BLaER1 treated with 17β-estradiol and CSF1 and Interleukin-3, amounts not matched to agents 10 nM and 100 nM (cell line): ENCODE results near the gene CCDC12.

ENCODE experiments used
- H3K27ac ChIP-seq, 11 experiments: shearing (Covaris generic); formaldehyde crosslinking; 2 replicates each; pipeline ENCODE4 v1.8.1; 2022
- H3K27me3 ChIP-seq, 11 experiments: shearing (Covaris generic); formaldehyde crosslinking; 2 replicates each; pipeline ENCODE4 v1.8.1; 2022
- H3K36me3 ChIP-seq, 11 experiments: shearing (Covaris generic); formaldehyde crosslinking; 2 replicates each; pipeline ENCODE4 v1.8.1; 2022
- H3K4me1 ChIP-seq, 10 experiments: shearing (Covaris generic); formaldehyde crosslinking; 2 replicates each; pipeline ENCODE4 v1.8.1; 2022
- H3K4me2 ChIP-seq, 11 experiments: shearing (Covaris generic); formaldehyde crosslinking; 2 replicates each; pipeline ENCODE4 v1.8.1; 2022
- H3K4me3 ChIP-seq, 10 experiments: shearing (Covaris generic); formaldehyde crosslinking; 2 replicates each; pipeline ENCODE4 v1.8.1; 2022
- H3K9ac ChIP-seq, 11 experiments: shearing (Covaris generic); formaldehyde crosslinking; 2 replicates each; pipeline ENCODE4 v1.8.1; 2022
- H3K9me3 ChIP-seq, 11 experiments: shearing (Covaris generic); formaldehyde crosslinking; replicated peaks in 1 of 11; 2 replicates each; pipeline ENCODE4 v1.8.1; 2022
- H4K20me1 ChIP-seq, 11 experiments: shearing (Covaris generic); formaldehyde crosslinking; 2 replicates each; pipeline ENCODE4 v1.8.1; 2022
- Cebpa-rat ChIP-seq, 11 experiments: shearing (Covaris generic); IDR thresholded peaks; 2 replicates each; pipeline ENCODE4 v1.8.1; 2022

The CCDC12 gene

GRCh38 chr3:46990573-46991374, 14.2 kb upstream of the CCDC12 start:
- TF ChIP-seq Cebpa-rat (IDR thresholded peaks at IDR 0.05) = no peak
- H3K36me3 ChIP-seq = peaks cover 24 to 65% (median 50%) of the 10 kb centered on the region in 11 experiments

DNA sequence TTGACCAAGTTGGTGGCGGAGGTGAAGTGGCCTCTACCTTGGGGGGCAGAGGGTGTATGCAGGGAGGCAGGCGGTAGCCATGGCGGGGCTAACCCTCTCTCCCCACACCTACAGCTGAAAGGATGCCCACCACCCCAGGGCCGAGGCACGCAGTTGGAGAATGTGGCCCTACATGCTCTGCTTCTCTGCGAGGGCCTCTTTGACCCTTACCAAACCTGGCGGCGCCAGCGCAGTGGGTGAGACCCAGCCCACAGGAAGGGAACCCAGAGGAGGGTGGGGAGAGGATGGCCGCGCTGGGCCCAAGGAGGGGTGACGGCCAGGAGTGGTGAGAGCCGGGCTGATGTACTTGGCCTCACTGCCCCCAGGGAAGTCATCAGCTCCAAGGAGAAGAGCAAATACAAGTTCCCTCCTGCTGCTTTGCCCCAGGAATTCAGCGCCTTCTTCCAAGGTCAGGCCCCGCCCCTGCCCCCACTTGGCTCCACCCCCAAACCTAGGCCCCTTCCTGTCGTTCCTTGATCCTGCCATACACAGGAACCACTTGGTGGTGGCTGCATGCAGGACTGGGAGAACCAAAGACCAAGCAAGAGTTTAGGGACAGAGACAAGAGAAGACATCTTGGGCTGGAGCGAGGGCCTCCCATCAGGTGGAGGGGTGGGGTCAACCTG, 12.7 kb upstream of the CCDC12 start:
- Histone ChIP-seq H3K36me3 (peaks cover 17 to 50% (median 36%) of the 10 kb centered on the region in 11 experiments; a peak in 21 of 22 replicates), H4K20me1 (peaks cover 0 to 19% (median 0%) of the 10 kb centered on the region in 11 experiments; a peak in 3 of 22 replicates), H3K4me3 (peak overlapping the region in 5 of 10 experiments; percentile 39 to 58 (median 41); a peak in 6 of 20 replicates), H3K9me3 (no peaks in the 10 kb centered on the region), H3K27ac (peak overlapping the region; percentile 64 to 97 (median 92); a peak in 20 of 22 replicates), H3K9ac (peak overlapping the region in 7 of 11 experiments; percentile 77 to 83 (median 81); a peak in 7 of 22 replicates), H3K4me2 (peak overlapping the region; percentile 84 to 98 (median 93)), H3K4me1 (peaks cover 83 to 93% (median 86%) of the 10 kb centered on the region in 10 experiments), H3K27me3 (no peaks in the 10 kb centered on the region)
- TF ChIP-seq Cebpa-rat (IDR thresholded peaks at IDR 0.05) = no peak

More at GRCh38 chr3:46990573-46991374, 14.2 kb upstream of the CCDC12 start:
- no peak overlapping the region for H3K4me3 ChIP-seq
- peak overlapping the region; percentile 84 to 98 (median 93) for H3K4me2 ChIP-seq
- H3K27ac ChIP-seq = peak overlapping the region; percentile 18 to 97 (median 91)
- peaks cover 69 to 86% (median 73%) of the 10 kb centered on the region in 10 experiments for H3K4me1 ChIP-seq
- H3K27me3 ChIP-seq = no peaks in the 10 kb centered on the region
- H4K20me1 ChIP-seq = peaks cover 0 to 31% (median 0%) of the 10 kb centered on the region in 11 experiments; a peak in 3 of 22 replicates
- peak overlapping the region in 10 of 11 experiments; percentile 1 to 68 (median 34); a peak in 14 of 22 replicates for H3K9ac ChIP-seq
- no peaks in the 10 kb centered on the region for H3K9me3 ChIP-seq

- peak overlapping the region in 10 of 11 experiments; percentile 70 to 97 (median 94); a peak in 19 of 22 replicates for H3K27ac ChIP-seq
- peak overlapping the region; percentile 84 to 98 (median 93) for H3K4me2 ChIP-seq
- H4K20me1 ChIP-seq = peaks cover 0 to 14% (median 0%) of the 10 kb centered on the region in 11 experiments; a peak in 3 of 22 replicates
- no peak for TF ChIP-seq Cebpa-rat (IDR thresholded peaks at IDR 0.05)
- no peaks in the 10 kb centered on the region for H3K27me3 ChIP-seq
- peaks cover 88 to 97% (median 91%) of the 10 kb centered on the region in 10 experiments for H3K4me1 ChIP-seq
- H3K36me3 ChIP-seq = peaks cover 17 to 45% (median 29%) of the 10 kb centered on the region in 11 experiments; a peak in 20 of 22 replicates
- H3K4me3 ChIP-seq = peak overlapping the region in 5 of 10 experiments; percentile 16 to 58 (median 41); a peak in 5 of 20 replicates
- no peaks in the 10 kb centered on the region for H3K9me3 ChIP-seq
- peak overlapping the region in 8 of 11 experiments; percentile 74 to 83 (median 80); a peak in 10 of 22 replicates for H3K9ac ChIP-seq
These were observed 12.1 kb upstream of the CCDC12 start for GRCh38 chr3:46988616-46989015.

- Histone ChIP-seq H4K20me1 (peaks cover 0 to 12% (median 0%) of the 10 kb centered on the region in 11 experiments; a peak in 2 of 22 replicates), H3K27ac (peak overlapping the region; percentile 54 to 97 (median 92); a peak in 21 of 22 replicates), H3K4me2 (peak overlapping the region; percentile 84 to 98 (median 93)), H3K4me1 (peaks cover 96 to 100% (median 98%) of the 10 kb centered on the region in 10 experiments), H3K4me3 (peak overlapping the region; percentile 26 to 65 (median 48); a peak in 19 of 20 replicates), H3K27me3 (no peaks in the 10 kb centered on the region), H3K9ac (peak overlapping the region; percentile 42 to 83 (median 79); a peak in 21 of 22 replicates), H3K9me3 (no peaks in the 10 kb centered on the region), H3K36me3 (peaks cover 10 to 40% (median 27%) of the 10 kb centered on the region in 11 experiments; a peak in 20 of 22 replicates)
- TF ChIP-seq Cebpa-rat (IDR thresholded peaks at IDR 0.05) = no peak
These were observed 11.3 kb upstream of the CCDC12 start for GRCh38 chr3:46987743-46988401.

- peaks cover 0 to 8% (median 0%) of the 10 kb centered on the region in 11 experiments; a peak in 1 of 22 replicates for H4K20me1 ChIP-seq
- H3K9ac ChIP-seq = peak overlapping the region; percentile 55 to 83 (median 79); a peak in 20 of 22 replicates
- H3K4me3 ChIP-seq = peak overlapping the region; percentile 26 to 65 (median 48); a peak in 19 of 20 replicates
- no peak for TF ChIP-seq Cebpa-rat (IDR thresholded peaks at IDR 0.05)
- no peaks in the 10 kb centered on the region for H3K9me3 ChIP-seq
- H3K36me3 ChIP-seq = peaks cover 7 to 34% (median 23%) of the 10 kb centered on the region in 11 experiments; a peak in 20 of 22 replicates
- peak overlapping the region; percentile 54 to 97 (median 92) for H3K27ac ChIP-seq
- peaks cover 96 to 100% (median 98%) of the 10 kb centered on the region in 10 experiments for H3K4me1 ChIP-seq
- H3K27me3 ChIP-seq = no peaks in the 10 kb centered on the region
- H3K4me2 ChIP-seq = peak overlapping the region; percentile 84 to 98 (median 93)
These were observed 10.8 kb upstream of the CCDC12 start for GRCh38 chr3:46987319-46987742.

DNA sequence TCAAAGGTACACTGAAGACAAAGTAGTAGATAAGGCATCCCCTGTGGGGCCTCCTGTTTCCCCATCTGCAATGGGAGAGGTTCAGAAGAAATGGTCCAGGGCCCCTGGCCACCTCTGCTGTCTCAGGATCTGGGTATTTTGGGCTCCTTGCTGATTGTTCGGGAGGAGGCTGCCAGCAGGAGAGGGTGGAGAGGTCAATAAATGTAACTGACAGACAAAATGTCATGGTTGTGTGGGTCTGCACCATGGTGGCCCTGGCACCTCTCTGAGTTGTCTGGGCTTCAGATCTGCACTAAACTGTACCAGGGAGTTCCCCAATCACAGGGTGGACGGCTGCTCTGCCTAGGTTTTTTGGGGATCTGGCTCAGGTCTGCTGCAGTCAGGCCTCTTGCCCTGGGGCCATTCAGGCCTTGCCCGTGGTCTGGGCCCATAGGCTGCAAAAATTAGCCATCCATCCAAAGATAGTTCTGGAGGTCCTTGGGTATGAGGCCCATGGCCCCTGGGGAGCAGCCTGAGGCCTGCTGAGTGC, 10.3 kb upstream of the CCDC12 start:
- Histone ChIP-seq H3K27ac (peak overlapping the region; percentile 54 to 97 (median 92); a peak in 21 of 22 replicates), H3K4me3 (peak overlapping the region; percentile 26 to 65 (median 48); a peak in 15 of 20 replicates), H3K4me2 (peak overlapping the region; percentile 84 to 98 (median 93)), H3K36me3 (peaks cover 7 to 29% (median 20%) of the 10 kb centered on the region in 11 experiments; a peak in 20 of 22 replicates), H3K27me3 (no peaks in the 10 kb centered on the region), H3K4me1 (peaks cover 96 to 100% (median 98%) of the 10 kb centered on the region in 10 experiments), H4K20me1 (peaks cover 0 to 4% (median 0%) of the 10 kb centered on the region in 11 experiments; a peak in 2 of 22 replicates), H3K9ac (peak overlapping the region; percentile 55 to 83 (median 79); a peak in 19 of 22 replicates), H3K9me3 (no peaks in the 10 kb centered on the region)
- no peak for TF ChIP-seq Cebpa-rat (IDR thresholded peaks at IDR 0.05)

DNA sequence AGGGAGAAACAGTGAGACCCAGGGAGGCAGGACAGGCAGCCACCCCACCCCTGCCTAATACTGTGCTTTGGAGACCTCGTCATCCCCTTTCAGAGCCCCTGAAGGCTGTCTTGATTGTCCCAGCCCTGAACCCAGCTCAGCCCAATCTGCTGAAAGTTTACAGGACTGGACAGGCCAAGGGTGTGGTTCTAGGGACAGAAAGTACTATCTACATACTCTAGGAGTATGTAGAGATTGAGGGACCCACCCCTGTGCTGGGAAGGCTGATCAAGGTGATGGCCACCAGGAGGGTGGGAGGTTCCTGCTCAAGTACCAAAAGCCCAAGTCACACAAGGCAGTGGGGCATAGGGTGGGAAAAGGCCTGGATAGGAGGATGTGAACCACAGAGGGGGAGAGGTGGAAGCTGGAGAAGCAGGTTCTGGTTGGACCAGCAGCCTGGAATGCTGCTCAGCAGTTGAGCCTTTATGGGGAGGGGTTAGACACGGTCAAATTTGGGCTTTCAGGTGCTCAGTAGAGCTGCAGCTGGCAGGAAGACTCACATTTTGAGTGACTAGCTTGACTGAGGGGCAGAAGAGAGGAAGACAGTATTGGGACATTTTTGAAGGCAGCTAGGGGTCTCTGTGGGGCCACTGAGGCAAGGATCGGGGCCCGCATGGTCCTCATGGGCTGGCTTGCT, 9.6 kb upstream of the CCDC12 start:
- H3K27ac ChIP-seq = peak overlapping the region in 10 of 11 experiments; percentile 79 to 97 (median 94); a peak in 19 of 22 replicates
- H3K4me2 ChIP-seq = peak overlapping the region; percentile 84 to 98 (median 93)
- peaks cover under 1 to 23% (median 13%) of the 10 kb centered on the region in 11 experiments; a peak in 18 of 22 replicates for H3K36me3 ChIP-seq
- no peaks in the 10 kb centered on the region for H3K27me3 ChIP-seq
- no peak for TF ChIP-seq Cebpa-rat (IDR thresholded peaks at IDR 0.05)
- peaks cover 96 to 100% (median 98%) of the 10 kb centered on the region in 10 experiments for H3K4me1 ChIP-seq
- no peaks in the 10 kb centered on the region for H3K9me3 ChIP-seq
- H4K20me1 ChIP-seq = peaks cover 0 to 7% (median 0%) of the 10 kb centered on the region in 11 experiments; a peak in 1 of 22 replicates
- peak overlapping the region; percentile 4 to 83 (median 79); a peak in 15 of 22 replicates for H3K9ac ChIP-seq
- H3K4me3 ChIP-seq = peak overlapping the region in 5 of 10 experiments; percentile 28 to 54 (median 46); a peak in 5 of 20 replicates
